ENCODE results near the gene SRCAP.
A peak's percentile ranks its signal among the peaks of the same experiment; 100 is the strongest.

Gene SRCAP

DNA sequence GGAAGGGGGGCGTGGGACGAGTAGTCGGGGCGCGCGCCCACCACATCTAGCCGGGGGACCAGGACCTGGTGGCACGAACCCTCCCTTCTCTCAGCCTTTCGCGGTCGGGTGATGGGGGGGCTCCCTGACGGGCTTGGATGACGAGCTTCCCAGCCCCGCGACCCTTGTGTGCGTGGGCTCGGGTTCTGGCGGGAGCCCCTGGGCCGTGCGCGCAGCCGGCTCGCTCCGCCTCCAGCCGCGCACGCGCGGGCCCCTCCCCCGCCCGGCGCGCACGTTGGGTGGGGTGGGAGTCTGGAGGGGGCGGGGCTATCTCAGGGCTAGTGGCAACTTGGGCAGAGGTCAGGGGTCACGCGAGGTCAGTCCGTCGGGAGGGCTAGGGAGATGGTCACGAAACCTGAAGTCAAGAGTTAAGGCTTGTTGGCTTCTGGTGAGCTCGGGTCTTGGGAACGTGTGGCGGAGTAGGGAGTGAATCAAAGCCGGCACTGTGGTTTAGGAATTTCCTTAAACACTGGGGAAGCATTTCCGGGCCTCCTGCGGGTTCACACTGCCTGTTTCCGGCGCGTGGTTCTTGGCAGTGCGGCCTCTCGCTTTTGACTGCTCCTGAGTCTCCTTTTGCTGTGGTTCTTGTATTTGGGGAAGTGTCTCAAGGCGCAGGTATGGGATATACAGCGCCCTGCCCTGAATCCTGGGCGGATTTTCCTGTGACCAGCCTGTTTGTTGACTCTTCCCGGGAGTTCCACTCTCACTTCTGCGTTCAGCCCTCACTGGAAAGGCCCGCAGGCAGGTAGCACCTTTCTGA is at the start of gene SRCAP:
SRCAP (plus strand) TSS at position 356 of the 799 bp plus-strand sequence. CDS start 1,654 bp downstream, outside the sequence.
- DNase-seq (ENCODE audit: low read depth): peak; percentile 91
- peak within 1 kb of the TSS; percentile 60 for H3K4me3 ChIP-seq (ENCODE audit: low read depth, low read length)
- TF ChIP-seq, protein P1, sequence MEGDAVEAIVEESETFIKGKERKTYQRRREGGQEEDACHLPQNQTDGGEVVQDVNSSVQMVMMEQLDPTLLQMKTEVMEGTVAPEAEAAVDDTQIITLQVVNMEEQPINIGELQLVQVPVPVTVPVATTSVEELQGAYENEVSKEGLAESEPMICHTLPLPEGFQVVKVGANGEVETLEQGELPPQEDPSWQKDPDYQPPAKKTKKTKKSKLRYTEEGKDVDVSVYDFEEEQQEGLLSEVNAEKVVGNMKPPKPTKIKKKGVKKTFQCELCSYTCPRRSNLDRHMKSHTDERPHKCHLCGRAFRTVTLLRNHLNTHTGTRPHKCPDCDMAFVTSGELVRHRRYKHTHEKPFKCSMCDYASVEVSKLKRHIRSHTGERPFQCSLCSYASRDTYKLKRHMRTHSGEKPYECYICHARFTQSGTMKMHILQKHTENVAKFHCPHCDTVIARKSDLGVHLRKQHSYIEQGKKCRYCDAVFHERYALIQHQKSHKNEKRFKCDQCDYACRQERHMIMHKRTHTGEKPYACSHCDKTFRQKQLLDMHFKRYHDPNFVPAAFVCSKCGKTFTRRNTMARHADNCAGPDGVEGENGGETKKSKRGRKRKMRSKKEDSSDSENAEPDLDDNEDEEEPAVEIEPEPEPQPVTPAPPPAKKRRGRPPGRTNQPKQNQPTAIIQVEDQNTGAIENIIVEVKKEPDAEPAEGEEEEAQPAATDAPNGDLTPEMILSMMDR (IDR thresholded peaks at IDR 0.05; ENCODE audit: insufficient read depth, low read depth, low read length, missing control alignments): no peak

DNA sequence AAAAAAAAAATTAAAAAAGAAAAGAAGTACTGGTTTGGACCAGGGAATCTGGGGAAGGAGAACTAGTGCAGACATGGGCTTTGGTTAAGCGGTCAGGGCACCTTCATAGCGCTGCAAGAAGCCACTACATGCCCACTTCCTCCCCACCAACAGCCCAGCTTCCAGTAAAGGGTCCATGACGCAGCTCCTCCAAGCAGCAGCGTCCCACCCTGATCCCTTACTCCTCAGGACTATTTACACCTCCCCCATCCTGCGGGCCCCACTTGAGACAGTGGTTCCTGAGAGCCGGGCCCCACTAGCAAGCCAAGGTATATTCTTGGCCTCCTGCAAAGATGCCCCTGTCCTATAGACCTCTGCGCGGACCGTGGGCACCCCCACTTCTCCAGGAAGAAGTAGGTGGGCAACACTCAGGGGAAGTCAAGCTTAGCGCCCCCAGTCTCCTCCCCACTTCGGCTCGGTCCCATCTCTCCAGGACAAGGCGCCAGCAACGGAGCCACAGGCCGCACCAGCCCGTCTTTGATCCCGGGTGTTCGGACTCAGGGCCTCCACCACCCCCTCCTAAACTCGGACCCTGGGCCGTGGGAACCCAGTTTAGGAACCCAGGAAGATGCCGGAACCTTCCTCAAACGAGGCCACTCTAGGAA is 49.1 kb upstream of the SRCAP start:
- TF ChIP-seq, protein P1 (IDR thresholded peaks at IDR 0.05; ENCODE audit: insufficient read depth, low read depth, low read length, missing control alignments): no peak
- H3K4me3 ChIP-seq (ENCODE audit: low read depth, low read length): peak overlapping the region; percentile 86
- DNase-seq (ENCODE audit: low read depth): no peak

DNA sequence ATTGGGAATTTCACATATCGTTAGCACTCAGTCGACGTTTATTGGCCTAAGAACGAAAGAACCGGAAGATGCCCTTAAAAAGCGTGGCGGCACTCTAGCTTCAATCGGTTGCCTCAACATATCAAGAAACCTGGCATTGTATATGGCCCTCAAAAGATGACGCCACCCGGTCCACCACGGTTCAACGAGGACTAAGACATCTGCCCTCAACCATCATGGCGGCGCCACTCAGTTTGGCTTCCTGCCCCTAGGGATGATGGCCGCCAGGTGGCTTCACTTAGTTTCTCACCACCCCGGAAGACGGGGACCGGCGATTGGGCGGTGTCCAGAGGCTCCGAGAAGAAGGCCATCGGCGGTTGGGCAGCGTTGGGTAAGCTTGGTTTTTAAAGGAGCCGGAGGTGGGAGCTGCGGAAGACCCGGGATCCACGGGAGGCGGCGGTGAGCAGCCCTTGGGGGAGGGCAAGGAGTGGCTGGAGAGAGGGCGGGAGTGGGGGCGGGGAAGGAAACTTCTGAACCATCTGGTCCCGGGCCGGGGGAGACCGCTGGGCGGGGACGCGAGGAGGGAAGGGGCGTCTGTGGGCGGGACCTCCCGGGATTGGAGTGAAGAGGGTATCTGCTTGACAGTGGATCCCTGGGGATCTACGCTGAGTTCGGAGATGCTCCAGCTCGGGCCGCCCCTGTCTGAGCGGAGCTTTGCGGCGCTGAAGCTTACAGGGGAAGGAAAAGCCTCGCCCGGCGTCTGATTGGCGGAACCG is 48.4 kb upstream of the SRCAP start, which contains the start of gene PRR14:
PRR14 (plus strand) TSS at position 592 of the 755 bp plus-strand sequence. CDS start 686 bp downstream, outside the sequence.
- TF ChIP-seq, protein P1 (IDR thresholded peaks at IDR 0.05; ENCODE audit: insufficient read depth, low read depth, low read length, missing control alignments): no peak
- H3K4me3 ChIP-seq (ENCODE audit: low read depth, low read length): peak within 1 kb of the TSS; percentile 86
- peak; percentile 100 for DNase-seq (ENCODE audit: low read depth)

DNA sequence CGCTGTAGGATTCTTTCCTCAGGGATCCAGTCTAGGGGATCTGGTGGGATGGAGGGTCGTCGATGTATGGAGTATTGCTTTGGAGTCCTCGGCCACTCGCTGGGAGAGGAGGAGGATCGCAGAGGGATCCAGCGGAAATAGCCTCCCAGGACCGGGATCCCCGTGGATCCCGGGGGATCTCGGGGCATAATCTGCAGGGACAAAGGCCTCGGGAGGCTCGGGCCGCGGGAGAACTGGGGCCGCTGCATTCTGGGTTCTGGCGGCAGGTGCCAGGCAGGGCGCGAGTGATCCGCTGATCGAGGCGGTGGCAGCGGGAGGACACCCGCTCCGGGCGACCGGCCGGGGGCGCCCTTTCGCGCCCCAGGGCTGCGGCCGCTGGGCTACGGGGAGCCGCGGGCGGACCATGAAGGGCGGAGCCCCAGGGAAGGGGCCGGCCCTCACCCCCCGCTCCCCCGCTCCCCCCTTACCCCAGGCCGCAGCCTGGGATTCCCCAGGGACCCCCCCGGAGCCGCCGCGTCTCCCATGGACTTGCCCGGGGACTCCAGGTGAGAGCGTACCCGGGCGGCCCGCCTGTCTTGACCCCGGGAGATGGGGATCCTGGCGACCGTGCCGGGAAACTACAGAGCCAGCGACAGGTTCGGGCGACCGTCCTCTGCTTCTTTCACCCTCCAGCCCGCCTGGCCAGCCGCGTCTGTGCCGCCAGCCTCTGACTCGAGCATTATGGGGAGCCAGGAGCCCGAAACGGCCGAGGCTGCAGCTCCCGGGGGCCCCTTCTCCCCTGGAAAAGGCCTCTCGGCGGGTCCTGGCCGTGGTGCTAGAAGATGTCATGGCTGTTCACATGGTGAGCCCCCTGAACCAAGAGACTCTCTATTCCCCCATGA is 47.6 kb upstream of the SRCAP start:
- TF ChIP-seq, protein P1 (IDR thresholded peaks at IDR 0.05; ENCODE audit: insufficient read depth, low read depth, low read length, missing control alignments): peak; percentile 79
- peak overlapping the region; percentile 86 for H3K4me3 ChIP-seq (ENCODE audit: low read depth, low read length)
- DNase-seq (ENCODE audit: low read depth): peak; percentile 91

DNA sequence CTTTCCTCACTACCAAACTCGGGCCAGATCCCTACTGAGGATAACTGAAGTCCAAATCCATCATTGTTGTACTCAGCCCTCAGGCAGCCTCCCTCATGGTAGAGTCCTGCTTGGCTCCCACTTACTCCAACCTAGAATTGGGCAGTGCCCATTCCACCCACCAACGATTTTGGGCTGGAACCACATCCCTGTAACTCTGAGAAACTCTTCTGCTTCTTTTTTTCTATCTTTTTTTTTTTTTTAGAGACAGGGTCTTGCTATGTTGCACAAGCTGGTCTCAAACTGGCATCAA is 47.0 kb upstream of the SRCAP start:
- TF ChIP-seq, protein P1 (IDR thresholded peaks at IDR 0.05; ENCODE audit: insufficient read depth, low read depth, low read length, missing control alignments): no peak
- peak overlapping the region; percentile 86 for H3K4me3 ChIP-seq (ENCODE audit: low read depth, low read length)
- no peak for DNase-seq (ENCODE audit: low read depth)

DNA sequence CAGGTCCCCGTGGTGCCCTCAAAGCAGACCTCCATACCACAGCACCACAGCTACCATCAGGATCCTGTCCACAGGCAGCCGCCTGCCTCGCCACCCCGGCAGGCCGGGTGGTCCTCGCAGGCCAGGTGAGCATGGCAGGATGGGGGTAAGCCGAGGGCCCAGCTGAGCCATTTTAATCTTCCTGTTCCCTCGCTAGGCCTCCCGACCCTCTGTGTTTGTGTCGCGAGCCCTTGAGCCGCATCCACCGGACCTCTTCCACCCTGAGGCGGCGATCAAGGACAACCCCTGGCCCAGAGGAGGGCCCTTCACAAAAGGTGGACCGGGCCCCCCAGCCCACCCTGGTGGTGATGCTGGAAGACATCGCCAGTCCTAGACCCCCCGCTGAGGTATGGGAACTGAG is 46.3 kb upstream of the SRCAP start:
- no peak overlapping the region for H3K4me3 ChIP-seq (ENCODE audit: low read depth, low read length)
- DNase-seq (ENCODE audit: low read depth): no peak
- TF ChIP-seq, protein P1 (IDR thresholded peaks at IDR 0.05; ENCODE audit: insufficient read depth, low read depth, low read length, missing control alignments): no peak
